Muscle layer of colon (tissue), 2 donors: ENCODE data around the gene ANKS3.

Experiments used
- H3K27ac ChIP-seq: one replicate; pipeline ENCODE4 v1.7.0; 2013; ENCODE audit warnings: low read depth, mild to moderate bottlenecking, low read length, moderate library complexity
- H3K27me3 ChIP-seq, 2 donors: one replicate each; pipeline ENCODE4 v1.7.0; 2013; ENCODE audit warnings: low read length in 2 of 2, mild to moderate bottlenecking in 2 of 2; ENCODE audit not compliant: insufficient read depth in 2 of 2, control insufficient read depth in 1 of 2
- H3K36me3 ChIP-seq: one replicate; pipeline ENCODE4 v1.7.0; 2013; ENCODE audit warnings: mild to moderate bottlenecking, low read length; ENCODE audit not compliant: insufficient read depth
- H3K4me1 ChIP-seq: one replicate; pipeline ENCODE4 v1.7.0; 2013; ENCODE audit warnings: mild to moderate bottlenecking, low read length; ENCODE audit not compliant: insufficient read depth
- H3K4me3 ChIP-seq, 2 donors: one replicate each; pipeline ENCODE4 v1.7.0; 2013; ENCODE audit warnings: low read length in 2 of 2, low read depth in 1 of 2, mild to moderate bottlenecking in 1 of 2, moderate library complexity in 1 of 2
- H3K9ac ChIP-seq: one replicate; pipeline ENCODE4 v1.7.0; 2013; ENCODE audit warnings: low read length
- H3K9me3 ChIP-seq: one replicate; pipeline ENCODE4 v1.7.0; 2013; ENCODE audit warnings: mild to moderate bottlenecking, low read length
- donor health status: abdominal sarcoma.
- donor health status: Adenocarcinoma of cecum.

The ANKS3 gene

DNA sequence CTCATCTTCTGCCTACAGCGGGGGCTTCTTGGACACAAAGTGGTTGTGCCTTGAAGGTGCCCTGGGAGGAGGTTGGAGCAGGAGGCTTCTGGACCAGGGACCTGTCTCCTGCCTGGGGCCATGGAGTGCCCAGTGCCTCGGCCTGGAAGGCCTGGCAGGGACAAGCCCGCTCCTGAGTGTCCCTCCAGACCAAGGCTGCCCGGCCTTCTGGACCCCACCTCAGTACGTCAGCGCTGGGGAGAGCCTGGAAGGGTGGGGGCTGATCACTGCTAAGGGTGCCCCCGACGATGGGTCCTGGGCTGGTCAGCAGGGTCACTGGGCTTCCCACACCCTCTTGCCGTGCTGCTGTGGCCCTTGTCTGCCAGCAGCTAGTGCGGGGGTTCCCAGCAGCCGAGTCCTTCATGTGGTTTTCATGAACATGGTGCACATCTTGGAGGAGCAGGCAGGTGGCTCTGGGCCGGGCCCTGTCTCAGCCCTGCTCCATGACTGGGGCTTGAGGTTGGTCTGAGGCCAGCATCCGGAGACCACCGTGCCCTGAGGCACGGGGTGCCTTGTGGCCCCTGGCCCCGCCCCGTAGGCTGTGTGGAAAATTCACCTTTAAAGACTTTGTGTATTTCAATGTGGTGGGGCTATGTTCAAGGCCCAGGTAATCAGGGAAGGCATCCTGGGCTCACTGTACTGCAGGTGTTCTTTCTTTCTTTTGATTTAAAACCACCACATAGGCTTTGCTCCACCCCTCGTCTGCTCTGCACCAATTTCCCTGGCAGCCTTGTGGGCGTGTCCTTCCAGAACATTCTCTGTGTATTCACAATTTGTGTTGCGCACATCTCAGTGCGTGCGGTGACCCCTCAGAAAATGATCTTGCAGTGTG is 87.1 kb downstream of the ANKS3 start:
- H3K27me3 ChIP-seq: no peaks in the 10 kb centered on the region
- H3K4me3 ChIP-seq: no peak overlapping the region
- H3K9me3 ChIP-seq: no peaks in the 10 kb centered on the region
- H3K9ac ChIP-seq: no peak overlapping the region
- peaks cover 26% of the 10 kb centered on the region for H3K36me3 ChIP-seq
- no peak overlapping the region for H3K27ac ChIP-seq
- no peaks in the 10 kb centered on the region for H3K4me1 ChIP-seq
